Endothelial cell of umbilical vein (primary cell): ENCODE results near the gene CALU. TPM values are rescaled to one million over a fixed set of nuclear protein-coding genes. Genes with fewer than 3 reads are reported as not detected.

Experiments used
- BruUV-seq: library from RNA; stranded (reverse); fragments of 400-500 nt; replicated peaks from 2 replicates; lab custom pipeline; 2021; lab: Mats Ljungman, UMichigan
- CTCF ChIA-PET: fragments of 300-600, 350-600 bp; sonication (Branson Sonifier 250); formaldehyde crosslinking; loops from one replicate; lab custom pipeline; 2021; ENCODE audit warnings: antibody characterized with exemption, inconsistent platforms; lab: Charles Lee
- POLR2A ChIA-PET: fragments of 300-600, 350-600 bp; sonication (Branson Sonifier 250); formaldehyde crosslinking; loops from one replicate; lab custom pipeline; 2021; ENCODE audit warnings: antibody characterized with exemption, inconsistent platforms; lab: Charles Lee
- DNase-seq: peaks from one replicate; pipeline ENCODE4 v3.0.0-alpha.2; 2011; ENCODE audit warnings: low read depth, low spot score
- FAIRE-seq: peaks from 2 replicates; lab custom pipeline; 2011; peaks lifted over from hg19 to GRCh38; lab: Jason Lieb, UNC
- H2AFZ ChIP-seq: 2 replicates; pipeline ENCODE4 v1.6.0; 2012; ENCODE audit warnings: low read depth, low read length, control low read depth, inconsistent platforms
- H3K27ac ChIP-seq: 2 replicates; pipeline ENCODE4 v1.5.1; 2011; ENCODE audit warnings: low read depth, mild to moderate bottlenecking, control low read depth, low read length, moderate library complexity; ENCODE audit not compliant: insufficient read depth
- H3K27me3 ChIP-seq, 2 experiments: 2 replicates each; pipeline versions ENCODE4 v1.6.0 to v1.6.1; 2011; ENCODE audit warnings: low read length in 2 of 2, mixed read lengths in 1 of 2; ENCODE audit not compliant: control insufficient read depth in 2 of 2, insufficient read depth in 2 of 2
- H3K36me3 ChIP-seq, 2 experiments: 2 replicates in 1 of 2; 3 replicates in 1 of 2; pipeline ENCODE4 v1.5.1; 2011; ENCODE audit warnings: low read length in 2 of 2, mild to moderate bottlenecking in 1 of 2, moderate library complexity in 1 of 2; ENCODE audit not compliant: control insufficient read depth in 2 of 2, insufficient read depth in 2 of 2; ENCODE audit errors: extremely low read depth in 1 of 2
- H3K4me1 ChIP-seq: 3 replicates; pipeline ENCODE4 v1.5.1; 2011; ENCODE audit warnings: mild to moderate bottlenecking, low read length; ENCODE audit not compliant: control insufficient read depth, insufficient read depth; ENCODE audit errors: extremely low read depth
- H3K4me2 ChIP-seq: 2 replicates; pipeline ENCODE4 v1.6.1; 2011; ENCODE audit warnings: low read length, control low read depth, mixed read lengths; ENCODE audit not compliant: insufficient read depth
- H3K4me3 ChIP-seq, 3 experiments: fragments of 200-600 bp in 1 of 3; sonication (generic), shearing (Covaris generic) in 1 of 3; replicated peaks in 1 of 3; 2 replicates each; pipeline ENCODE4 v1.5.1; 2011 to 2016; ENCODE audit warnings: control low read depth in 3 of 3, low read length in 3 of 3, mild to moderate bottlenecking in 2 of 3, inconsistent platforms in 1 of 3, low read depth in 1 of 3, moderate library complexity in 1 of 3; ENCODE audit not compliant: insufficient read depth in 1 of 3
- H3K79me2 ChIP-seq: 2 replicates; pipeline ENCODE4 v1.6.0; 2012; ENCODE audit warnings: low read length, inconsistent platforms; ENCODE audit not compliant: control insufficient read depth, insufficient read depth
- H3K9ac ChIP-seq: replicated peaks from 2 replicates; pipeline ENCODE3; 2011; ENCODE audit warnings: low read length, control low read depth; ENCODE audit not compliant: insufficient read depth; ENCODE audit errors: extremely low read depth
- H3K9me1 ChIP-seq: replicated peaks from 3 replicates; pipeline ENCODE4 v1.6.0; 2011; ENCODE audit warnings: mild to moderate bottlenecking, low read length; ENCODE audit not compliant: control insufficient read depth, insufficient read depth; ENCODE audit errors: extremely low read depth
- H3K9me3 ChIP-seq: replicated peaks from 2 replicates; pipeline ENCODE4 v1.5.1; 2012; ENCODE audit warnings: low read length, inconsistent platforms; ENCODE audit not compliant: control insufficient read depth, insufficient read depth
- H4K20me1 ChIP-seq: replicated peaks from 2 replicates; pipeline ENCODE3; 2011; ENCODE audit warnings: mild to moderate bottlenecking, low read length; ENCODE audit not compliant: control insufficient read depth, insufficient read depth; ENCODE audit errors: extremely low read depth
- CTCF ChIP-seq, 2 donors: IDR thresholded peaks; 1 replicate in 1 of 2; 2 replicates in 1 of 2; pipeline ENCODE4 v1.5.1; 2011; ENCODE audit warnings: low read length in 2 of 2, mild to moderate bottlenecking in 2 of 2, moderate library complexity in 2 of 2, control low read depth in 1 of 2, inconsistent platforms in 1 of 2, low read depth in 1 of 2; ENCODE audit not compliant: insufficient read depth in 1 of 2; ENCODE audit errors: extremely low read depth in 1 of 2
- EZH2 ChIP-seq: IDR thresholded peaks from 2 replicates; pipeline ENCODE4 v1.6.1; 2012; ENCODE audit warnings: borderline replicate concordance, low read depth, mild to moderate bottlenecking, moderate library complexity, low read length, inconsistent platforms; ENCODE audit not compliant: severe bottlenecking
- FOS ChIP-seq: IDR thresholded peaks from 2 replicates; pipeline ENCODE4 v1.6.1; 2011; ENCODE audit warnings: mild to moderate bottlenecking, low read length, moderate library complexity, borderline replicate concordance; ENCODE audit not compliant: insufficient read depth
- GATA2 ChIP-seq: IDR thresholded peaks from 2 replicates; pipeline ENCODE4 v1.7.0; 2011; ENCODE audit warnings: low read depth, mild to moderate bottlenecking, moderate library complexity, mixed read lengths, low read length; ENCODE audit not compliant: insufficient read length, insufficient read depth
- JUN ChIP-seq: IDR thresholded peaks from 2 replicates; pipeline ENCODE4 v1.6.1; 2011; ENCODE audit warnings: borderline replicate concordance, low read depth; ENCODE audit not compliant: insufficient read length, insufficient read depth
- MYC ChIP-seq: IDR thresholded peaks from one replicate; pipeline ENCODE4 v1.6.1; 2011; ENCODE audit warnings: mild to moderate bottlenecking, low read depth, low read length
- POLR2A ChIP-seq: IDR thresholded peaks from 2 replicates; pipeline ENCODE4 v1.6.1; 2012; ENCODE audit warnings: low read depth, mild to moderate bottlenecking, control low read depth, low read length
- POLR2AphosphoS5 ChIP-seq: IDR thresholded peaks from 2 replicates; pipeline ENCODE4 v1.6.1; 2012; ENCODE audit warnings: low read depth, mild to moderate bottlenecking, control low read depth, low read length, moderate library complexity; ENCODE audit not compliant: insufficient read depth
- dilution Hi-C: fragments of 300-500 bp; cut with MboI; formaldehyde crosslinking; loops from one replicate; pipeline ENCODE4 v1.15.0; 2019; ENCODE audit warnings: low sequenced_read_pairs; ENCODE audit not compliant: extremely low pct_ligation_motif_present
- intact Hi-C: fragments of 100-400 bp; cut with micrococcal nuclease; formaldehyde crosslinking; loops from one replicate; pipeline ENCODE4 v1.10.0; 2022
- polyA plus RNA-seq, 4 experiments: library from polyadenylated mRNA; depleted of rRNA in 3 of 4; stranded (reverse) in 3 of 4; unstranded in 1 of 4; fragments of >200 nt; gene quantifications; 2 replicates each; pipeline versions ENCODE4 v1.2.1 to v1.2.3, GENCODE V29; 2011 to 2012; ENCODE audit warnings: missing spikeins in 1 of 4
- total RNA-seq: library from RNA; stranded (reverse); gene quantifications from 2 replicates; pipeline ENCODE4 v1.2.3, GENCODE V29; 2021
- TF ChIP-seq, protein P1 (sequence below): IDR thresholded peaks from 2 replicates; pipeline ENCODE4 v1.6.1; 2011; ENCODE audit not compliant: insufficient read depth, insufficient read length

The CALU gene
- total and polyA plus RNA-seq, 2 donors (not counting 3 experiments of a cell fraction or from before 2014, with no cell fraction given): 135 to 257 TPM

DNA sequence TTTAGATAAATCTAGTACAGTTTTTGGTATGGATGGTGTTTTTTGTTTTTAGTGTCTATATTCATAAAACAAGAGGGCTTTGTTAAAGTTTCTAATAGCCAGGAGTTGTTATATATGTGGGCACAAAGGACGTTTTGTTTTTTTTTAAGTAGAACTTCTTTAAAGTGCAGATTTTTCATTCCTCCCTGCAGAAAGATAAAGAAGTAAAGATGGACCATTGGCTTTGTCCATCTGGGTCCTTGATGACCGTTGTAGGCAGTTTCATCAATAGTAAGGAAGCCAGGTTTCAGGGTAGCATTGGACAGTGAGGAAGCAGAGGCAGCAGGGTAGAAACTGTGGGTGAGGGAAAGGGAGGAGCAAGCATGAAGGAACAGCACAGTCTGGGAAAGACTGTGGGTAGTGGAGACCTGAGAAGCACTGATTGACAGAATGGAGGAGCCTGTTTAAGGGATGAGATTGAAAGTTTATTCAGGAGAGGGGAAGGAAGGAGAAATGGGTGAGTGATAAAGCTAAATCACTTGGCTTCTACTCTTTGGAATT, 5.3 kb downstream of the CALU start:
- Histone ChIP-seq H3K9me1 (no peaks in the 10 kb centered on the region), H3K9me3 (no peaks in the 10 kb centered on the region), H3K79me2 (peaks cover 98% of the 10 kb centered on the region), H3K4me3 (no peak overlapping the region), H3K27ac (no peak overlapping the region), H3K27me3 (no peaks in the 10 kb centered on the region), H3K4me2 (no peak overlapping the region), H3K36me3 (peaks cover 4 to 11% of the 10 kb centered on the region in 2 experiments), H2AFZ (no peak overlapping the region), H3K9ac (no peak overlapping the region), H4K20me1 (peaks cover 23% of the 10 kb centered on the region), H3K4me1 (peaks cover 21% of the 10 kb centered on the region)
- TF ChIP-seq MYC: no peak
- no peak for TF ChIP-seq FOS
- TF ChIP-seq GATA2: no peak
- ChIA-PET POLR2A (no interaction called here), CTCF (no interaction called here)
- no peak for DNase-seq
- dilution Hi-C loops (no loop called here), intact Hi-C loops (no loop called here)
- no TSS peak for BruUV-seq
- FAIRE-seq: no peak

- POLR2A ChIA-PET: no interaction called here
- no peaks in the 10 kb centered on the region for H3K27me3 ChIP-seq
- FAIRE-seq (no peak), DNase-seq (no peak)
- no peak for TF ChIP-seq POLR2A
- no peak for TF ChIP-seq EZH2
- TF ChIP-seq, protein P1, sequence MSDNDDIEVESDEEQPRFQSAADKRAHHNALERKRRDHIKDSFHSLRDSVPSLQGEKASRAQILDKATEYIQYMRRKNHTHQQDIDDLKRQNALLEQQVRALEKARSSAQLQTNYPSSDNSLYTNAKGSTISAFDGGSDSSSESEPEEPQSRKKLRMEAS: no peak
- no peak for TF ChIP-seq FOS
- TF ChIP-seq JUN: no peak
- TF ChIP-seq CTCF (IDR thresholded peaks at IDR 0.05; ENCODE audit: extremely low read depth in 1 of 2, insufficient read depth in 1 of 2, low read depth in 1 of 2, low read length in 2 of 2): no peak
- no peak for TF ChIP-seq GATA2
- no peak for TF ChIP-seq POLR2AphosphoS5
- TF ChIP-seq MYC: no peak
- intact Hi-C loops (no loop called here), dilution Hi-C loops (no loop called here)
- H3K9ac ChIP-seq: no peak overlapping the region
- CTCF ChIA-PET: no interaction called here
- H3K36me3 ChIP-seq: peaks cover 7 to 18% of the 10 kb centered on the region in 2 experiments
- H3K4me2 ChIP-seq: no peak overlapping the region
- peaks cover 13% of the 10 kb centered on the region for H3K4me1 ChIP-seq
- H2AFZ ChIP-seq: no peak overlapping the region
- peaks cover 94% of the 10 kb centered on the region for H3K79me2 ChIP-seq
- no peak overlapping the region for H3K27ac ChIP-seq
- no peaks in the 10 kb centered on the region for H3K9me3 ChIP-seq
- H3K4me3 ChIP-seq: no peak overlapping the region
- H3K9me1 ChIP-seq: no peaks in the 10 kb centered on the region
- peaks cover 23% of the 10 kb centered on the region for H4K20me1 ChIP-seq
- BruUV-seq: no TSS peak
These were observed 6.5 kb downstream of the CALU start for GRCh38 chr7:128745706-128746105.
